ENCODE measurements around the gene LRRC66.

- TF ChIP-seq BRCA1 (IDR thresholded peaks at IDR 0.05; ENCODE audit: low read depth, low read length) (no peak), SP1 (IDR thresholded peaks at IDR 0.05; ENCODE audit: low read depth, low read length) (no peak), BCL11A (IDR thresholded peaks at IDR 0.05; ENCODE audit: low read depth in 2 of 2, low read length in 2 of 2) (no peak), SIN3A (conservative IDR thresholded peaks at IDR 0.05 in 1 of 2, IDR thresholded peaks at IDR 0.05 in 1 of 2; ENCODE audit: low read depth in 1 of 2, low read length in 2 of 2) (no peak), YY1 (IDR thresholded peaks at IDR 0.05; ENCODE audit: low read depth, low read length) (no peak), CTCF (IDR thresholded peaks at IDR 0.05; ENCODE audit: control extremely low read depth in 1 of 3, insufficient read depth in 1 of 3, low read depth in 1 of 3, low read length in 3 of 3) (no peak), GABPA (IDR thresholded peaks at IDR 0.05; ENCODE audit: borderline replicate concordance, insufficient read depth, low read length) (no peak), KDM1A (IDR thresholded peaks at IDR 0.05; ENCODE audit: borderline replicate concordance, low read length) (no peak), EP300 (IDR thresholded peaks at IDR 0.05; ENCODE audit: borderline replicate concordance in 1 of 2, low read depth in 2 of 2, low read length in 2 of 2) (no peak), EZH2 (IDR thresholded peaks at IDR 0.05; ENCODE audit: low read depth, low read length, severe bottlenecking) (no peak), SUZ12 (IDR thresholded peaks at IDR 0.05; ENCODE audit: low read length) (no peak), KDM5A (IDR thresholded peaks at IDR 0.05; ENCODE audit: low read length) (no peak)
- TF ChIP-seq, protein P1, sequence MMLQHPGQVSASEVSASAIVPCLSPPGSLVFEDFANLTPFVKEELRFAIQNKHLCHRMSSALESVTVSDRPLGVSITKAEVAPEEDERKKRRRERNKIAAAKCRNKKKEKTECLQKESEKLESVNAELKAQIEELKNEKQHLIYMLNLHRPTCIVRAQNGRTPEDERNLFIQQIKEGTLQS (IDR thresholded peaks at IDR 0.05; ENCODE audit: insufficient read depth, low read depth, low read length) = no peak
Measured at GRCh38 chr4:52005604-52006273, 14.4 kb downstream of the LRRC66 start.
